Ectodermal cell (in vitro differentiated cells): Measurements from ENCODE around the gene CDK4.
A peak's percentile ranks its signal among the peaks of the same experiment; 100 is the strongest.

Source experiments
- H3K27ac ChIP-seq: 2 replicates; pipeline ENCODE4 v1.7.0; 2013; ENCODE audit warnings: mild to moderate bottlenecking, low read depth, low read length; ENCODE audit not compliant: insufficient read depth, poor library complexity, severe bottlenecking
- H3K27me3 ChIP-seq: 2 replicates; pipeline ENCODE4 v1.7.0; 2013; ENCODE audit warnings: mild to moderate bottlenecking, low read length; ENCODE audit not compliant: insufficient read depth, control insufficient read depth, poor library complexity, severe bottlenecking
- H3K36me3 ChIP-seq: one replicate; pipeline ENCODE4 v1.7.0; 2013; ENCODE audit warnings: low read length; ENCODE audit not compliant: control insufficient read depth, insufficient read depth
- H3K4me1 ChIP-seq: one replicate; pipeline ENCODE4 v1.7.0; 2013; ENCODE audit warnings: low read length; ENCODE audit not compliant: control insufficient read depth, insufficient read depth
- H3K4me3 ChIP-seq: 2 replicates; pipeline ENCODE4 v1.7.0; 2013; ENCODE audit warnings: low read depth, low read length, control low read depth; ENCODE audit not compliant: insufficient read depth
- H3K9me3 ChIP-seq: 2 replicates; pipeline ENCODE4 v1.7.0; 2013; ENCODE audit warnings: mild to moderate bottlenecking, low read length, moderate library complexity; ENCODE audit not compliant: control insufficient read depth
- WGBS, 2 experiments: methylation state at CpG; one replicate each; pipeline ENCODE4 v1.1.7; 2013; ENCODE audit warnings: missing lambda C conversion rate in 2 of 2; 5-methylcytosine and 5-hydroxymethylcytosine counted together

Gene CDK4

DNA sequence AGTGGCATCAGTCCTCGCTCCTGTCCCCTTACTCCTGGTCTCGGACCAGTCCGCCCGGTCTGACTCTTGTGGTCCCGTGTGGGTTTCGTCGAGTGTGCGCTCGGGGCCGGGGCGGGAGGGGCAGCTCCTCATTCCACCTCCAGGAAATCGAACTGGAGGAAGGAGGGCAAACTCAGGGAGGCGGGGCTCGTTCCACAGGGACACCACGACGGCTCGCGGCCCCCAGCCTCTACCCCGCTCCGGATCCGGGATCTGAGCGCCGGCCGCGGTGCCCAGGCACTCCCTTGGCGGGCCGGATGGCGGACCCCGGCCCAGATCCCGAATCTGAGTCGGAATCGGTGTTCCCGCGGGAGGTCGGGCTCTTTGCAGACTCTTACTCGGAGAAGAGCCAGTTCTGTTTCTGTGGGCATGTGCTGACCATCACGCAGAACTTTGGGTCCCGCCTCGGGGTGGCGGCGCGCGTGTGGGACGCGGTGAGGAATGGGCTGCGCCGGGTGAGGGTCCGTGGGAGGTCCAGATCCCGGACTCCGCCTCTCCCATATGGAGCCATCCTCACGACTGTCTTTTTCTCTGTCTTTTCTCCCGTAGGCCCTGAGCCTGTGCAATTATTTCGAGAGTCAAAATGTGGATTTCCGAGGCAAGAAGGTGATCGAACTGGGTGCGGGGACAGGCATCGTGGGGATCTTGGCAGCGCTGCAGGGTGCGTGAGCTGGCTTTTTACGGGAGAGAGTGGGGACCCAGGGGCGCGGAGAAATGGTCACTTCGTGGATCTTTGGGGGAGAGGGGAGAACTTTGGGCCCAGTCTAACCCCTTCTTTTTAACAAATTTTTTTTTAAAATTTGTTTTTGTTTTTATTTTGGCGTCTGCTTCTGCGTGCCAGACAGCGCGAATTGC is 20.6 kb upstream of the CDK4 start, which contains the start of gene EEF1AKMT3:
EEF1AKMT3 (plus strand) TSS at position 186 of the 894 bp plus-strand sequence; CDS start at position 297, 111 bp downstream.
- H3K4me3 ChIP-seq: peak within 1 kb of the TSS; percentile 59
- H3K4me1 ChIP-seq: peaks cover 2% of the 10 kb centered on the region
- peak within 1 kb of the TSS; percentile 92 for H3K27ac ChIP-seq
- 7% methylated on average over 67 of the region's 67 CpGs for WGBS, 2 experiments
- no peaks in the 10 kb centered on the region for H3K36me3 ChIP-seq
- peaks cover 12% of the 10 kb centered on the region for H3K27me3 ChIP-seq
- H3K9me3 ChIP-seq: no peaks in the 10 kb centered on the region

DNA sequence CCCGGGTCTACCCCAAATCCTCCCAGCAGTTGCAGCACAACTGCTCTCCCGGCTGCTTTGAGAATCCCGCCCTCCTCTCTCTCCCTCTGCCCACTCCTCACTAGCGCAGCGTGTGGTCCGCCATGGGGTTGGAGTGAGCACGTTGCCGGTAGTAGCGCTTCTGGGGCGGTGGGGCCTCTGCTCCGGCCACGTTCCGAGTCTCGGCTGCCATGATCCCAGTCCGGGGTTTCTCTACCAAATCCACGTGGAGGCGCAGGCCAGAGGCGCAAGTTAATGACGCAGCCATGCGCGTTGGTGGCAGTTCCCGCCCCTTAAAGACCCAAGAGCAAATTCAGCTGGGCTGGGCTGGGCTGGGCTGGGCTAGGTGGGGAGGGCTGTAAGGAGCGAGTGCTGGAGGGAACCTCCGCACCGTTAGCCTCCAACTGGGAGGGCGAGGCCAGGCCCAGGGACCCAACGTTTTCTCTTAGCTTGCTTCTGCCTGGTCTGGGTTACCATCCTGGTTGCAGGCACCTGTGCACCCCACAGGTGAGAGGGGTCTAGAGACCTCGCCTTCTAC is 19.8 kb upstream of the CDK4 start, which contains the start of gene METTL1:
METTL1 (minus strand) TSS at position 233 of the 556 bp plus-strand sequence; CDS start at position 211, 22 bp downstream.
- Histone ChIP-seq H3K4me1 (peaks cover 7% of the 10 kb centered on the region), H3K36me3 (no peaks in the 10 kb centered on the region), H3K27me3 (peaks cover 20% of the 10 kb centered on the region), H3K9me3 (no peaks in the 10 kb centered on the region), H3K4me3 (peak within 1 kb of the TSS; percentile 59), H3K27ac (peak within 1 kb of the TSS; percentile 92)
- WGBS, 2 experiments: 0% methylated on average over 28 of the region's 28 CpGs

DNA sequence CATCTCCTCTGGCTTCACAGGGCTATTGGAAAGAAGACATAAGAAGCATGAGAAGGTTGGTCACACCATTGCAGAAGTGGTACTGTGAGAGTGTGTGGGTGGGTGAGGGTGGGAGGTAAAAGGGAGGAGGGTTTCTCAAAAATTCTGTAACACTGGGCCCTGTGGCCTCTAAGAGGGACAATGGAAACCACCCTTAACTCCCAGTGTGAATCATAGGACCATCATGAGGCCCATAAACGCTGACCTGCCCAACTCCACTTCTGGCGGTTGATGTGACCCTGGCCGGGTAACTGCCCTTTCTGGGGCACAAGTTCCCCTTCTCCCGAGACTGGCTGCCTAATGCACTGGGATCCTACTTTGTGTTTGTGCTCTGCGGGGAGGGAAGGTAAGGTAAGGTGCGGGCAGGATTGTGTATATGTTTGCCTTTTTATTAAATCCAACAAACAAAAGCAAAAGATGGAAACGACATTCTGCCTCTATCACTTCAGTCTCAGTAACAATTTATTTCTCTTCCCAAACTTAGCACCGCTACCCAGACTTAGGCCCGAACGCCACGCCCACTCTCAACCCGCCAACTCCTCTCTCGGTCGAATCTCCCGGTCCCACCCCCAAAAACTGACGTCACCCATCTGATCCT is 19.2 kb upstream of the CDK4 start:
- 2 to 3% methylated on average over 14 of the region's 16 CpGs for WGBS, 2 experiments
- Histone ChIP-seq H3K36me3 (no peaks in the 10 kb centered on the region), H3K27ac (peak overlapping the region; percentile 92), H3K4me3 (peak overlapping the region; percentile 59), H3K27me3 (peaks cover 26% of the 10 kb centered on the region), H3K4me1 (peaks cover 13% of the 10 kb centered on the region), H3K9me3 (no peaks in the 10 kb centered on the region)

DNA sequence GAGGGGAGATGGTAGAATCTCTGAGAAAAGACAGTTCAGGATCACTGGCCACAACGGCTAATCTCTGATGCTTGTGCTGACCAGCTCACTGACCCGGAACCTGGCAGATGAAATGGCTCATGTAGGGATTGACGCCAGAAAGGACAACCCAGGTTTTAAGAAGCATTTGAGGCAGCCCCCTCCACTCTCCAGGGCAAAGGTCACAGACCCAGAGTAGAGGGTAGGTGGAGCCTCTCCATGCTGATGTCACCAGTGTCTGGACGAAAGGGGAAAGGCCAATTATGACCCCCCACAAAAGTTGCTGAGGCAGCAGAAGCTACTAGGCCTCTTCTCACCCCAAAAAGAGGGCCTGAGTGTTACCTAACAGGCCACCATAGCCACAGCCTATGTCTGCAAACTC is 18.6 kb upstream of the CDK4 start:
- 89 to 92% methylated on average over 4 of the region's 4 CpGs for WGBS, 2 experiments
- no peak overlapping the region for H3K27ac ChIP-seq
- peaks cover 19% of the 10 kb centered on the region for H3K4me1 ChIP-seq
- H3K4me3 ChIP-seq: no peak overlapping the region
- no peaks in the 10 kb centered on the region for H3K9me3 ChIP-seq
- H3K36me3 ChIP-seq: no peaks in the 10 kb centered on the region
- peaks cover 32% of the 10 kb centered on the region for H3K27me3 ChIP-seq

DNA sequence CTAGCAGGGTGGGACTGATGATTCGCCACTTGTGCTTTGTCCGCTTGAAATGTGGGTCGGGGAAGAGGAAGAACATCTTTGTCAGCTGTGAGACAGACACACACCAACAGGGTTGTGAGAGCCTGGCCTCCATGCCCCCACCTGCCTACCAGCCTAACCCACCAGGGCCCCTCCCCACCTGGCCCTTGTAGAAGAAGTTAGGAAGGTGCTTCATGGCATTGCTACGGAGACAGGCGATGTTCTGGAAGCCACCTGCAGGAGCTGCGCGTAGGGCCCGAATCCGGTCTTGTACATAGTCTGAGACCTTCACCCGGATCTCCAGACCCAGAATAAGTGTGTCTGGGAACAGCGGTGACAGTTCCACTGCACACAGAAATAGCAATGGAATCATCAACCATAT is 17.5 kb upstream of the CDK4 start:
- Histone ChIP-seq H3K27me3 (peaks cover 43% of the 10 kb centered on the region), H3K36me3 (no peaks in the 10 kb centered on the region), H3K27ac (no peak overlapping the region), H3K4me1 (peaks cover 19% of the 10 kb centered on the region), H3K9me3 (no peaks in the 10 kb centered on the region), H3K4me3 (no peak overlapping the region)
- WGBS, 2 experiments: 93 to 96% methylated on average over 11 of the region's 11 CpGs

DNA sequence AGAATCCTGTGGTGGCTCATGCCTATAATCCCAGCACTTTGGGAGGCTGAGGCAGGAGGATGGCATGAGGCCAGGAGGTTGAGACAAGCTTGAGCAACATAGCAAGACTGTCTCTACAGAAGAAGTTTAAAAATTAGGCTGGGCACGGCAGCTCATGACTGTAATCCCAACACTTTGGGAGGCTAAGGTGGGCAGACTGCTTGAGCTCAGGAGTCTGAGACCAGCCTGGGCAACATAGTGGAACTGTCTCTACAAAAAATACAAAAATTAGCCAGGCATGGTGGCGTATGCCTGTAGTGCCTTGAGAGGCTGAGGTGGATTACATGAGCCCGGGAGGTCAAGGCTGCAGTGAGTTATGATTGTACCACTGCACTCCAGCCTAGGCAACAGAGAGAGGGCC is 15.8 kb upstream of the CDK4 start:
- Histone ChIP-seq H3K36me3 (no peaks in the 10 kb centered on the region), H3K27me3 (peaks cover 51% of the 10 kb centered on the region), H3K4me1 (peaks cover 19% of the 10 kb centered on the region), H3K27ac (no peak overlapping the region), H3K9me3 (no peaks in the 10 kb centered on the region), H3K4me3 (no peak overlapping the region)
- 93 to 96% methylated on average over 3 of the region's 3 CpGs for WGBS, 2 experiments

DNA sequence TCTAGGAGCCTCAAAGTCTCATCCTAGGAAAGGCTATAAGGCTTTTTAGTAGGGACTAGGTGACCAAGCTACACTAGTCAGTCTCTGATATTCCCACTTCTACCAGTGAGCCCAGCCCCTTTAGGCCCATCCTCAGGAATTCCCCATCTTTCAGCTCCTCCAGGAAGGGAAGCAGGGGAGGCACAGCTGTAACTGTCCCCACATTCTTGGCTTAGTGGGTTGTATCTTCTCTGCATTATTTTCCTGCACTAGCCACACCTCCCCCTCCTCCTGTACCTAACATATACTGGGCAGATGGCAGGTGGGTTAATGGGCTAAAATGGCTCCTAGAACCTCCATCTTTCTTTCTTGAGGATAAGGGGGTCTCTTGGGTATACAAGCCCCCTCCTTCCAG is 15.2 kb upstream of the CDK4 start:
- H3K27ac ChIP-seq: no peak overlapping the region
- H3K36me3 ChIP-seq: no peaks in the 10 kb centered on the region
- peaks cover 52% of the 10 kb centered on the region for H3K27me3 ChIP-seq
- peaks cover 19% of the 10 kb centered on the region for H3K4me1 ChIP-seq
- no peak overlapping the region for H3K4me3 ChIP-seq
- no peaks in the 10 kb centered on the region for H3K9me3 ChIP-seq

DNA sequence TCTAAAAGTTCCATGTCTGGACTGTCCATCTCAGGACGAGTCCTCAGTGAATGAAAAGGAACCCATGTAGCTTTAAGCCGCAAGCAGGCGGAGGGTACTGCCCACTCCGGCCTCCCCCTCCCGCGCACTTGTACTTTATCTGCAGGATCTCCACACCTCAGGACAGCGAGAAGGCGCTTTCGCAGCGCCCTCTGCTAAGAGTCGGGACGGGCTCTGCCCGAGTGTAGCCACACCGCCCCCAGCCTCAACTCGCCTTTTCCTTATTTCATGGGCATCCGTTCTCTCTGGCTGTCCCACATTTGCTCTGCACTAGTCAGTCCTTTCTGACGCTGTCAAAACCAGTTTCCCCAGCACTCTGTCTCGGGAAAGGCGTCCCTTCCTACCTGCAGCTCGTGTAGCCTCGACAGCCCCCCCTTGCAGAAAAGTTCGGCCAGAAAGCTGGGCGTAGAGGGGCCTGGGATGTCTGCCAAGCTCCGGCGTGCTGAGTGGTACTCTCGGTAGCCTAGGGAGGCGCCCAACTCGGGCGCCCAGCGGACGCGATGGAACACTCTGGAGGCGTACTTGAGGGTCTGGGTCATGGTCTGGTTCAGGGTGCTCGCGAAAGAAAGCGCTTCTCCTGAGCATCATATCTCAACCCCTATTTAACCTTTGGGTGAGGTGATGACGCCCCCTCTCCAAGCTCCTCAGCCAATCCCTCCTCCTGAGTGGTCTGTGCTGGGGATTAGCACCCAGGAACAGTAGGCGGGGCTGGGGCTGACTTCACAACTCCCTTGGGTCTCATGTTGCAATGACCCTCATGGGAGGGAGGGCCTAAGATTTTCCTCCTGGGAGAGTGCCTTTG is 14.6 kb upstream of the CDK4 start, which contains the start of gene CYP27B1:
CYP27B1 (minus strand) TSS at position 615 of the 841 bp plus-strand sequence; CDS start at position 578, 37 bp downstream.
- Histone ChIP-seq H3K27ac (no peak within 1 kb of the TSS), H3K4me1 (peaks cover 19% of the 10 kb centered on the region), H3K27me3 (peaks cover 52% of the 10 kb centered on the region), H3K4me3 (no peak within 1 kb of the TSS), H3K36me3 (no peaks in the 10 kb centered on the region), H3K9me3 (no peaks in the 10 kb centered on the region)
- WGBS, 2 experiments: 4 to 5% methylated on average over 38 of the region's 38 CpGs

DNA sequence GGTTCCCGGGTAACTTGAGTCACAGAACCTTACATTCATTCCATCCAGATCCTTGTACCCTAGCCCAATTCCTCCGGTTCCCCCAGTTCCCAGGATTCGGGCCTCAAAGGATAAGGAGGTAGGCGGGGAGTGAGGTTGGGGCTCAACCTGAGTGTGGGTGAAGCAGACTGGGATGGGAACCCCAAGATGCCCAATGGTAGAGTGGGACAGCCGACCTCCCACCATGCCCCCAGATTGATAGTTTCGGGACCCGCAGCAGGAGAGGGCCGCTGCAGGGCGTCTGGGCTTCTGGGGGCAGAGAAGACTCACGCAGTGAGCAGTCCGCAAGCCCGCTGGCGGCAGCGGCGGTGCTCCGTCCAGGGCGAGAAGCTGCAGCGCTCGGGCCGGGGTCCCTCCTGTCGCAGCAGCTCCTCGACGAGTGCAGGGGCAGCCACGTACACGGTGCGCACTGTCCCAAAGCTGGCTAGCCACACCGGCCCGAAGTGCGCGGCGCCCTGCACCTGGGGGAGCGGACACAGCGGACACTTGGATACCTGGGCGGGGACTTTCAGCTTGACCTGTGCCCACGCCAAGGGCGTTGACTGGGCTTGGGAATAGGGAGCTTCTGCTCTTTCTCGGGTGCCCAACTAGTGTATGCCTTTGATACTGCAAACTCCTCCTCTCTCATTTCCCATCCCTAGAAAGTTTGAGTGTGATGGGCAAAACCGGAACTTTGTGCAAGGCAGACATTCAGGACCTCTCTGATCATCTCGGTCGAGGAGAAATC is 13.8 kb upstream of the CDK4 start:
- WGBS, 2 experiments: 6% methylated on average over 40 of the region's 40 CpGs
- peak overlapping the region; percentile 14 for H3K4me3 ChIP-seq
- no peaks in the 10 kb centered on the region for H3K36me3 ChIP-seq
- peaks cover 52% of the 10 kb centered on the region for H3K27me3 ChIP-seq
- H3K27ac ChIP-seq: no peak overlapping the region
- no peaks in the 10 kb centered on the region for H3K9me3 ChIP-seq
- H3K4me1 ChIP-seq: peaks cover 16% of the 10 kb centered on the region
